COLO668 (cell line): ENCODE measurements around the gene SEMA3D.

Experiments used
- DNase-seq: peaks from one replicate; lab custom pipeline; 2025; ENCODE audit not compliant: unreplicated experiment; lab: John Stamatoyannopoulos, UW

SEMA3D gene

GRCh38 chr7:85184599-85185423 lies 2.0 kb downstream of the SEMA3D start:
- no peak for DNase-seq

GRCh38 chr7:85183296-85183695 lies 3.6 kb downstream of the SEMA3D start:
- DNase-seq, result no peak

- no peak for DNase-seq
Measured at GRCh38 chr7:85178531-85179298, 8.1 kb downstream of the SEMA3D start.

GRCh38 chr7:85177316-85177715 lies 9.5 kb downstream of the SEMA3D start:
- no peak for DNase-seq

GRCh38 chr7:85176197-85176596 lies 10.7 kb downstream of the SEMA3D start:
- no peak for DNase-seq

GRCh38 chr7:85175217-85175616 lies 11.6 kb downstream of the SEMA3D start:
- DNase-seq, result no peak

- DNase-seq, result no peak
Measured at GRCh38 chr7:85172530-85172941, 14.3 kb downstream of the SEMA3D start.

GRCh38 chr7:85167636-85168035 lies 19.2 kb downstream of the SEMA3D start:
- DNase-seq, result no peak

GRCh38 chr7:85165263-85165662 lies 21.6 kb downstream of the SEMA3D start:
- no peak for DNase-seq

- no peak for DNase-seq
Measured at GRCh38 chr7:85164376-85164775, 22.5 kb downstream of the SEMA3D start.

- DNase-seq, result no peak
Measured at GRCh38 chr7:85162721-85163120, 24.1 kb downstream of the SEMA3D start.

- DNase-seq, result no peak
Measured at GRCh38 chr7:85160223-85160622, 26.6 kb downstream of the SEMA3D start.

GRCh38 chr7:85159003-85159402 lies 27.9 kb downstream of the SEMA3D start:
- DNase-seq, result no peak

GRCh38 chr7:85156661-85157208 lies 30.1 kb downstream of the SEMA3D start:
- DNase-seq, result no peak

GRCh38 chr7:85154282-85154937 lies 32.4 kb downstream of the SEMA3D start:
- DNase-seq, result no peak

- no peak for DNase-seq
Measured at GRCh38 chr7:85153715-85154114, 33.1 kb downstream of the SEMA3D start.

GRCh38 chr7:85150624-85151023 lies 36.2 kb downstream of the SEMA3D start:
- DNase-seq, result no peak

- DNase-seq, result no peak
Measured at GRCh38 chr7:85144771-85145170, 42.1 kb downstream of the SEMA3D start.

- DNase-seq, result no peak
Measured at GRCh38 chr7:85135977-85136376, 50.9 kb downstream of the SEMA3D start.

- DNase-seq, result no peak
Measured at GRCh38 chr7:85133560-85133959, 53.3 kb downstream of the SEMA3D start.

- DNase-seq, result no peak
Measured at GRCh38 chr7:85133006-85133405, 53.9 kb downstream of the SEMA3D start.
